ENCODE data around the gene ATP9A. TPM values are rescaled to one million over a fixed set of nuclear protein-coding genes. Genes with fewer than 3 reads are reported as not detected.

Gene ATP9A
- polyA plus RNA-seq, 1 experiment, result 35.3 TPM

DNA sequence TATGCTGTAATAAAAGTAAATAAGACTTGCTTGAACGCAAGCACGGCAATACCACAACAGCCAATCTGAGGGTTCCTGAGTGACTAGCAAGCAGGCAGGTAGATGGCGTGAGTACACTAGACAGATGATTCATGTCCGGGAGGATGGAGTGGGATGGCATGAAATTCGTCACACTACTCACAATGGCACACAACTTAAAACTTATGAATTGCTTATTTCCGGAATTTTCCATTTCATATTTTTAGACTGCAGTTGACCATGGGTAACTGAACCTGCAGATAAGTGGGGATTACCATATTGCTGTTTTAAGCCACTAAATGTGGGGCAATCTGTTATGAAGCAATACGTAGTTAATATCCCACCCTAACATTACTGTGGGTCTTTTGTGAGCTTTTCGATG is 132.1 kb downstream of the ATP9A start:
- DNase-seq (ENCODE audit: low read depth, low spot score), result no peak
- H3K27ac ChIP-seq (ENCODE audit: low read depth, low read length), result no peak overlapping the region
- no peaks in the 10 kb centered on the region for H3K27me3 ChIP-seq (ENCODE audit: control insufficient read depth, insufficient read depth, low read length)
- TF ChIP-seq, protein P1, sequence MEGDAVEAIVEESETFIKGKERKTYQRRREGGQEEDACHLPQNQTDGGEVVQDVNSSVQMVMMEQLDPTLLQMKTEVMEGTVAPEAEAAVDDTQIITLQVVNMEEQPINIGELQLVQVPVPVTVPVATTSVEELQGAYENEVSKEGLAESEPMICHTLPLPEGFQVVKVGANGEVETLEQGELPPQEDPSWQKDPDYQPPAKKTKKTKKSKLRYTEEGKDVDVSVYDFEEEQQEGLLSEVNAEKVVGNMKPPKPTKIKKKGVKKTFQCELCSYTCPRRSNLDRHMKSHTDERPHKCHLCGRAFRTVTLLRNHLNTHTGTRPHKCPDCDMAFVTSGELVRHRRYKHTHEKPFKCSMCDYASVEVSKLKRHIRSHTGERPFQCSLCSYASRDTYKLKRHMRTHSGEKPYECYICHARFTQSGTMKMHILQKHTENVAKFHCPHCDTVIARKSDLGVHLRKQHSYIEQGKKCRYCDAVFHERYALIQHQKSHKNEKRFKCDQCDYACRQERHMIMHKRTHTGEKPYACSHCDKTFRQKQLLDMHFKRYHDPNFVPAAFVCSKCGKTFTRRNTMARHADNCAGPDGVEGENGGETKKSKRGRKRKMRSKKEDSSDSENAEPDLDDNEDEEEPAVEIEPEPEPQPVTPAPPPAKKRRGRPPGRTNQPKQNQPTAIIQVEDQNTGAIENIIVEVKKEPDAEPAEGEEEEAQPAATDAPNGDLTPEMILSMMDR (IDR thresholded peaks at IDR 0.05; ENCODE audit: low read depth, low read length), result no peak
- POLR2A ChIA-PET, result no interaction called here
- CTCF ChIA-PET, result interaction anchor here (0.6 kb wide), 1 partner anchor 453 kb away, joined by 5 read pairs; no protein-coding TSS in a partner anchor
- no peaks in the 10 kb centered on the region for H3K9me3 ChIP-seq (ENCODE audit: control insufficient read depth, insufficient read depth, low read length)
- H3K4me3 ChIP-seq (ENCODE audit: low read depth, low read length), result no peak overlapping the region

DNA sequence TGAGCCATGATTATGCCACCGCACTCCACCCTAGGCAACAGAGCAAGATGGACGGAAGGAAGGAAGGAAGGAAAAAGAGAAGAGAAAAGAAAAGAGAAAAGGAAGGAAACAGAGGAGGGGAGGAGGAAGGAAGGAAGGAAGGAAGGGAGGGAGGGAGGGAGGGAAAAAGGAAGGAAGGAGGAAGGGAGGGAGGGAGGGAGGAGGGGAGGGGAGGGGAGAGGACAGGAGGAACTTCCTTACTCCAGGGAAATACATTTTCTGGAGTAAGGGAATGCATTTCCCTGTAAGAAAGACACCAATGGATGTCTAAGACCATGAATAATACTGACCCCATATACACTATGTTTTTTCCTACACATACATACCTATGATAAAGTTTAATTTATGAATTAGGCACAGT is 132.5 kb downstream of the ATP9A start:
- POLR2A ChIA-PET, result no interaction called here
- Histone ChIP-seq H3K27me3 (ENCODE audit: control insufficient read depth, insufficient read depth, low read length) (no peaks in the 10 kb centered on the region), H3K27ac (ENCODE audit: low read depth, low read length) (no peak overlapping the region), H3K4me3 (ENCODE audit: low read depth, low read length) (no peak overlapping the region), H3K9me3 (ENCODE audit: control insufficient read depth, insufficient read depth, low read length) (no peaks in the 10 kb centered on the region)
- CTCF ChIA-PET, result no interaction called here
- DNase-seq (ENCODE audit: low read depth, low spot score), result no peak
- TF ChIP-seq, protein P1 (IDR thresholded peaks at IDR 0.05; ENCODE audit: low read depth, low read length), result no peak

DNA sequence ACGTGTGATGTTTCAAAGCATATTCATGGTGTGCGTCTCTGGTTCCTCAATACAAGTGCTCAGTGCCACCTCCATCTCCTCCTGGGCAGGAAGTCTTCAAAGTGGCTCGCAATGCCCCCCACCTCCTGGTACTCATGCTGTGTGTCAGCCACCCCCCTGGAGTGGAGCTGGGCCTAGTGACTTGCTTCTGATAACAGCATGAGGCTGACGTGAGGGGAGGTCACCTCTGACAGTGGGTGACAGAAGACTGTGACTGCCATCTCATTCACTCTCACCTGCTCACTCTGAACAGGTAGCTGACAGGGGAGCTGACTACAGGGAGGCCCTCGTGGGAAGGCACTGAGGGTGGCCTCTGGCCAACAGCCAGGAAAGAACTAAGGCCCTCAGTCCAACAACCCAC is 133.3 kb downstream of the ATP9A start:
- H3K27ac ChIP-seq (ENCODE audit: low read depth, low read length), result no peak overlapping the region
- H3K27me3 ChIP-seq (ENCODE audit: control insufficient read depth, insufficient read depth, low read length), result no peaks in the 10 kb centered on the region
- no peak for DNase-seq (ENCODE audit: low read depth, low spot score)
- H3K4me3 ChIP-seq (ENCODE audit: low read depth, low read length), result no peak overlapping the region
- ChIA-PET POLR2A (no interaction called here), CTCF (no interaction called here)
- H3K9me3 ChIP-seq (ENCODE audit: control insufficient read depth, insufficient read depth, low read length), result no peaks in the 10 kb centered on the region
- TF ChIP-seq, protein P1 (IDR thresholded peaks at IDR 0.05; ENCODE audit: low read depth, low read length), result no peak

DNA sequence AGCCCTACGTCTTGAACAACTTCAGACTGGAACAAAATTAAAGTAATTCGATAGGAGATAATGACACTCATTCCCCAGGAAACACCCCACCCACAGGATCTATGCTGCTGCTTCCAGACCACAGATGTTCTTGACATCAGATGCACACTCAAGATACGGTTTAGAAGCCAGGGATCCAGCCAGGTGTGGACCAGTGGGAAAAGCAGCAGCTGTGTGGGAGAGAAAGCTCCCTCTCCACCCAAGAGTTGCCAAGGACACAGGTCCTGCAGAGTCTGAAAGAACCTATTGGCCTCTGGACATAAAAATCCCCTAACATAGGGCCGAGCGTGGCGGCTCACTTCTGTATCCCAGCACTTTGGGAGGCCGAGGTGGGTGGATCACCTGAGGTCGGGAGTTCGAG is 133.9 kb downstream of the ATP9A start:
- no peak overlapping the region for H3K27ac ChIP-seq (ENCODE audit: low read depth, low read length)
- TF ChIP-seq, protein P1 (IDR thresholded peaks at IDR 0.05; ENCODE audit: low read depth, low read length), result no peak
- H3K4me3 ChIP-seq (ENCODE audit: low read depth, low read length), result no peak overlapping the region
- no peak for DNase-seq (ENCODE audit: low read depth, low spot score)
- H3K9me3 ChIP-seq (ENCODE audit: control insufficient read depth, insufficient read depth, low read length), result no peaks in the 10 kb centered on the region
- ChIA-PET POLR2A (no interaction called here), CTCF (no interaction called here)
- no peaks in the 10 kb centered on the region for H3K27me3 ChIP-seq (ENCODE audit: control insufficient read depth, insufficient read depth, low read length)

DNA sequence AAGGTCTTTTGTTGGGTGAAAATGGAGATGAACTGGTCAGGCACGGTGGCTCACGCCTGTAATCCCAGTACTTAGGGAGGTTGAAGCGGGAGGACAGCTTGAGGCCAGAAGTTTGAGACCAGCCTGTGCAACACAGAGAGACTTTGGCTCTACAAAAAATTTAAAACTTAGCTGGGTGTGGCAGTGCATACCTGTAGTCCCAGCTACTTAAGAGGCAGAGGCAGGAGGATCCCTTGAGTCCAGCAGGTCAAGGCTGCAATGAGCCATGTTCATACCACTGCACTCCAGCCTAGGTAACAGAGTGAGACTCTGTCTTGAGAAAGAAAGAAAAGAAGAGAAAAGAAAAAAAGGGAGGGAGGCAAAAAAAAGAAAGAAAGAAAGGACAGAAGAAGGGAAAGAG is 134.8 kb downstream of the ATP9A start:
- POLR2A ChIA-PET, result no interaction called here
- TF ChIP-seq, protein P1 (IDR thresholded peaks at IDR 0.05; ENCODE audit: low read depth, low read length), result no peak
- Histone ChIP-seq H3K9me3 (ENCODE audit: control insufficient read depth, insufficient read depth, low read length) (peaks cover 3% of the 10 kb centered on the region; the same call in 1 of the 2 replicates), H3K4me3 (ENCODE audit: low read depth, low read length) (no peak overlapping the region), H3K27ac (ENCODE audit: low read depth, low read length) (no peak overlapping the region), H3K27me3 (ENCODE audit: control insufficient read depth, insufficient read depth, low read length) (no peaks in the 10 kb centered on the region)
- no peak for DNase-seq (ENCODE audit: low read depth, low spot score)
- CTCF ChIA-PET, result interaction anchor here (0.6 to 0.7 kb wide), 2 partner anchors 9 to 450 kb away, joined by 3 to 4 read pairs; no protein-coding TSS in a partner anchor

Data from AG04450 (cell line).